ENCODE measurements around the gene NNMT.

NNMT gene

GRCh38 chr11:114263513-114264170 is 32.6 kb upstream of the NNMT start:
- no peak for DNase-seq (ENCODE audit: low spot score)

GRCh38 chr11:114264381-114264780 is 31.8 kb upstream of the NNMT start:
- DNase-seq (ENCODE audit: low spot score), result no peak

GRCh38 chr11:114265122-114265878 is 30.9 kb upstream of the NNMT start:
- no peak for DNase-seq (ENCODE audit: low spot score)

GRCh38 chr11:114269498-114269897 is 26.7 kb upstream of the NNMT start:
- no peak for DNase-seq (ENCODE audit: low spot score)

- no peak for DNase-seq (ENCODE audit: low spot score)
These were observed 25.5 kb upstream of the NNMT start for GRCh38 chr11:114270531-114271270.

- no peak for DNase-seq (ENCODE audit: low spot score)
These were observed 24.9 kb upstream of the NNMT start for GRCh38 chr11:114271316-114271715.

GRCh38 chr11:114272311-114272710 is 23.9 kb upstream of the NNMT start:
- no peak for DNase-seq (ENCODE audit: low spot score)

- DNase-seq (ENCODE audit: low spot score), result no peak
These were observed 23.1 kb upstream of the NNMT start for GRCh38 chr11:114273071-114273470.

GRCh38 chr11:114273890-114274635 is 22.1 kb upstream of the NNMT start:
- no peak for DNase-seq (ENCODE audit: low spot score)

GRCh38 chr11:114274637-114275036 is 21.6 kb upstream of the NNMT start:
- DNase-seq (ENCODE audit: low spot score), result no peak

- DNase-seq (ENCODE audit: low spot score), result peak; percentile 33
These were observed 20.9 kb upstream of the NNMT start for GRCh38 chr11:114275280-114275679.

- DNase-seq (ENCODE audit: low spot score), result no peak
These were observed 20.1 kb upstream of the NNMT start for GRCh38 chr11:114276077-114276476.

GRCh38 chr11:114277637-114278341 is 18.4 kb upstream of the NNMT start:
- no peak for DNase-seq (ENCODE audit: low spot score)

GRCh38 chr11:114278342-114279065 is 17.7 kb upstream of the NNMT start:
- DNase-seq (ENCODE audit: low spot score), result no peak

- no peak for DNase-seq (ENCODE audit: low spot score)
These were observed 16.2 kb upstream of the NNMT start for GRCh38 chr11:114279792-114280546.

- DNase-seq (ENCODE audit: low spot score), result no peak
These were observed 15.5 kb upstream of the NNMT start for GRCh38 chr11:114280696-114281095.

GRCh38 chr11:114281388-114281956 is 14.7 kb upstream of the NNMT start:
- no peak for DNase-seq (ENCODE audit: low spot score)

GRCh38 chr11:114282488-114282887 is 13.7 kb upstream of the NNMT start:
- DNase-seq (ENCODE audit: low spot score), result no peak

- no peak for DNase-seq (ENCODE audit: low spot score)
These were observed 12.8 kb upstream of the NNMT start for GRCh38 chr11:114283422-114283821.

- DNase-seq (ENCODE audit: low spot score), result no peak
These were observed 12.2 kb upstream of the NNMT start for GRCh38 chr11:114284021-114284420.

Measured in putamen (tissue), 1 donor.